ENCODE data around the gene KRTAP27-1.

The KRTAP27-1 gene

GRCh38 chr21:30289215-30289614 is 48.3 kb downstream of the KRTAP27-1 start, which contains the start of gene KRTAP25-1:
TSS of gene KRTAP25-1 (minus strand) at chr21:30289514. CDS start at chr21:30289490, 24 bp downstream.
- no peak for DNase-seq (ENCODE audit: low spot score)
